HEK293T (cell line): ENCODE data around the gene ALOX5.
"Not testable (repeated sequence)": the region's sequence is repeated elsewhere in the genome, so short reads cannot be mapped to it uniquely, and the experiment has no call there.

ENCODE experiments used
- ARNT ChIP-seq: fragments of 450-650 bp; IDR thresholded peaks from 2 replicates; pipeline ENCODE4 v1.6.1; 2017; ENCODE audit warnings: mild to moderate bottlenecking
- CTBP1 ChIP-seq: fragments of 450-650 bp; IDR thresholded peaks from 2 replicates; pipeline ENCODE4 v1.6.1; 2016; ENCODE audit warnings: borderline replicate concordance
- ELF4 ChIP-seq: fragments of 450-650 bp; IDR thresholded peaks from 2 replicates; pipeline ENCODE4 v1.6.1; 2017; ENCODE audit warnings: antibody characterized with exemption
- FOXA1 ChIP-seq: fragments of 450-650 bp; IDR thresholded peaks from 2 replicates; pipeline ENCODE4 v1.6.1; 2016; ENCODE audit warnings: mild to moderate bottlenecking
- FOXK2 ChIP-seq: fragments of 450-650 bp; IDR thresholded peaks from 2 replicates; pipeline ENCODE4 v1.6.1; 2016; ENCODE audit warnings: mild to moderate bottlenecking
- FOXM1 ChIP-seq: fragments of 450-650 bp; IDR thresholded peaks from 2 replicates; pipeline ENCODE4 v1.6.1; 2017; ENCODE audit warnings: mild to moderate bottlenecking, borderline replicate concordance
- LEF1 ChIP-seq: fragments of 450-650 bp; IDR thresholded peaks from 2 replicates; pipeline ENCODE4 v1.6.1; 2017; ENCODE audit warnings: mild to moderate bottlenecking, borderline replicate concordance
- NFRKB ChIP-seq: fragments of 450-650 bp; IDR thresholded peaks from 2 replicates; pipeline ENCODE4 v1.6.1; 2016; ENCODE audit warnings: mild to moderate bottlenecking, moderate library complexity
- PKNOX1 ChIP-seq: fragments of 450-650 bp; IDR thresholded peaks from 2 replicates; pipeline ENCODE4 v1.6.1; 2016
- SP1 ChIP-seq: fragments of 450-650 bp; IDR thresholded peaks from 2 replicates; pipeline ENCODE4 v1.6.1; 2017
- SUZ12 ChIP-seq: fragments of 450-650 bp; IDR thresholded peaks from 2 replicates; pipeline ENCODE4 v1.6.1; 2016; ENCODE audit warnings: mild to moderate bottlenecking
- ZNF384 ChIP-seq: fragments of 450-650 bp; IDR thresholded peaks from 2 replicates; pipeline ENCODE4 v1.6.1; 2016

GRCh38 chr10:45367643-45368042 is 6.4 kb upstream of the ALOX5 start:
- TF ChIP-seq ZNF384, SUZ12, ARNT, CTBP1, ELF4, FOXM1, PKNOX1, FOXK2, SP1, FOXA1, NFRKB, LEF1: not testable (repeated sequence)
